K562 (cell line): ENCODE results near the gene TBC1D2. TPM values are rescaled to one million over a fixed set of nuclear protein-coding genes. Genes with fewer than 3 reads are reported as not detected.

Experiments
- ATAC-seq: fragments of 200-7000 bp; cut with Tn5 transposase; 3 replicates; pipeline ENCODE4 v1.9.1; 2020; ENCODE audit warnings: moderate library complexity
- BruUV-seq: library from RNA; stranded (reverse); fragments of 400-500 nt; replicated peaks from 2 replicates; lab custom pipeline; 2021; lab: Mats Ljungman, UMichigan
- CTCF ChIA-PET: fragments of 300-600 bp; formaldehyde crosslinking; extraction: SDS; loops from one replicate; lab custom pipeline; 2021; ENCODE audit warnings: low intra/inter-chr PET ratio; lab: Yijun Ruan, JAX
- POLR2A ChIA-PET: fragments of 300-600, 350-650 bp; sonication (Branson Sonifier 250); formaldehyde crosslinking; extraction: SDS; loops from one replicate; lab custom pipeline; 2021; ENCODE audit warnings: antibody characterized with exemption, inconsistent platforms; lab: Yijun Ruan, JAX
- DNase-seq, 4 experiments: peaks; one replicate each; pipeline versions ENCODE4 v3.0.0 to v3.0.0-alpha.2; 2011 to 2018; ENCODE audit warnings: low spot score in 3 of 4, mixed read lengths in 3 of 4; ENCODE audit errors: extremely low read depth in 1 of 4
- FAIRE-seq: peaks from 2 replicates; lab custom pipeline; 2011; peaks lifted over from hg19 to GRCh38; lab: Jason Lieb, UNC
- H2AFZ ChIP-seq: 2 replicates; pipeline ENCODE4 v1.6.0; 2011; ENCODE audit warnings: low read depth, low read length, control low read depth, inconsistent platforms
- H3K27ac ChIP-seq: fragments of 200-600 bp; 3 replicates; pipeline ENCODE4 v1.8.0; 2011; ENCODE audit warnings: low read depth, mild to moderate bottlenecking, control low read depth, inconsistent platforms, low read length, moderate library complexity, mixed read lengths; ENCODE audit errors: extremely low read depth
- H3K27me3 ChIP-seq, 2 experiments: fragments of 300-600 bp in 1 of 2; 2 replicates in 1 of 2; 3 replicates in 1 of 2; pipeline versions ENCODE4 v1.6.0 to v1.8.0; 2011; ENCODE audit warnings: inconsistent platforms in 2 of 2, low read length in 2 of 2, mild to moderate bottlenecking in 1 of 2, mixed read lengths in 1 of 2, moderate library complexity in 1 of 2; ENCODE audit not compliant: control insufficient read depth in 2 of 2, insufficient read depth in 2 of 2
- H3K36me3 ChIP-seq: fragments of 300-600 bp; 3 replicates; pipeline ENCODE4 v1.8.0; 2011; ENCODE audit warnings: mild to moderate bottlenecking, low read length, inconsistent platforms; ENCODE audit not compliant: control insufficient read depth, insufficient read depth
- H3K4me1 ChIP-seq, 2 experiments: fragments of 200-600 bp in 1 of 2; replicated peaks in 1 of 2; 2 replicates in 1 of 2; 3 replicates in 1 of 2; pipeline versions ENCODE4 v1.5.1 to v1.8.0; 2011; ENCODE audit warnings: inconsistent platforms in 2 of 2, low read length in 2 of 2, mild to moderate bottlenecking in 1 of 2, mixed read lengths in 1 of 2, moderate library complexity in 1 of 2; ENCODE audit not compliant: control insufficient read depth in 2 of 2, insufficient read depth in 2 of 2
- H3K4me2 ChIP-seq: 2 replicates; pipeline ENCODE4 v1.6.1; 2011; ENCODE audit warnings: low read length, control low read depth, inconsistent platforms, mixed read lengths; ENCODE audit not compliant: insufficient read depth
- H3K4me3 ChIP-seq: fragments of 200-600 bp; sonication (generic), shearing (Covaris generic); 2 replicates; pipeline ENCODE4 v1.5.1; 2016; ENCODE audit warnings: control low read depth, inconsistent platforms
- H3K79me2 ChIP-seq: fragments of 200-600 bp; 3 replicates; pipeline ENCODE4 v1.8.0; 2011; ENCODE audit warnings: low read length, inconsistent platforms; ENCODE audit not compliant: control insufficient read depth, insufficient read depth
- H3K9ac ChIP-seq, 2 experiments: 2 replicates each; pipeline versions ENCODE4 v1.6.0 to v1.6.1; 2011; ENCODE audit warnings: low read depth in 2 of 2, low read length in 2 of 2, control low read depth in 1 of 2, inconsistent platforms in 1 of 2, mild to moderate bottlenecking in 1 of 2, mixed read lengths in 1 of 2; ENCODE audit not compliant: insufficient read depth in 1 of 2
- H3K9me1 ChIP-seq: one replicate; pipeline ENCODE4 v1.6.0; 2011; ENCODE audit warnings: inconsistent platforms, mild to moderate bottlenecking, low read length, moderate library complexity; ENCODE audit not compliant: control insufficient read depth, insufficient read depth
- H3K9me3 ChIP-seq: replicated peaks from 2 replicates; pipeline ENCODE4 v1.5.1; 2011; ENCODE audit warnings: low read depth, low read length, inconsistent platforms; ENCODE audit not compliant: control insufficient read depth, insufficient read depth
- H4K20me1 ChIP-seq: replicated peaks from 2 replicates; pipeline ENCODE4 v1.6.1; 2011; ENCODE audit warnings: low read length, inconsistent platforms, mixed read lengths; ENCODE audit not compliant: control insufficient read depth, insufficient read depth
- SAP30 ChIP-seq: fragments of 200-600 bp; sonication (generic); IDR thresholded peaks from 2 replicates; pipeline ENCODE4 v1.6.1; 2012; ENCODE audit warnings: borderline replicate concordance, low read depth, mild to moderate bottlenecking, moderate library complexity, low read length, control low read depth, inconsistent platforms; ENCODE audit not compliant: insufficient read depth, poor library complexity, severe bottlenecking
- SRSF9 ChIP-seq: fragments of 200-400 bp; formaldehyde crosslinking; IDR thresholded peaks from 2 replicates; pipeline ENCODE4 v1.6.1; 2017; ENCODE audit warnings: low read depth, low read length, borderline replicate concordance
- ZNF197 ChIP-seq: fragments of 200-800 bp; sonication (Bioruptor generic); IDR thresholded peaks from 2 replicates; pipeline ENCODE4 v1.6.1; 2016; ENCODE audit warnings: low read depth, missing genetic modification characterization, missing compliant biosample characterization
- ZNF398 ChIP-seq: fragments of 250-450 bp; sonication (Bioruptor Pico); IDR thresholded peaks from 2 replicates; pipeline ENCODE4 v1.8.0; 2021; ENCODE audit warnings: moderate library complexity, mild to moderate bottlenecking, inconsistent platforms
- WGBS: fragments of 100-300 bp; shearing (Covaris generic); methylation state at CpG from one replicate; pipeline ENCODE4 v1.1.6; 2016; ENCODE audit warnings: low coverage, mixed read lengths; ENCODE audit not compliant: insufficient coverage; ENCODE audit errors: missing lambda C conversion rate; 5-methylcytosine and 5-hydroxymethylcytosine counted together
- in situ Hi-C: fragments of 300-500 bp; cut with MboI; formaldehyde crosslinking; loops from 4 replicates; pipeline ENCODE4 v1.15.0; 2018; ENCODE audit warnings: inconsistent platforms, mixed read lengths
- intact Hi-C: fragments of 100-400 bp; cut with micrococcal nuclease; formaldehyde crosslinking; loops from 2 replicates; pipeline ENCODE4 v1.14.2; 2022
- polyA plus RNA-seq, 8 experiments: library from polyadenylated mRNA; depleted of rRNA in 4 of 8; stranded (reverse) in 5 of 8; unstranded in 3 of 8; fragments of >200 nt; fragmentation: Nextera tagmentation in 2 of 8; fragmentation: Illumina TruSeq in 1 of 8; extraction: Ambion mirVana in 2 of 8; extraction: Trizol in 1 of 8; gene quantifications; 2 replicates each; pipeline versions ENCODE4 v1.2.1 to v1.2.3, GENCODE V29; 2011 to 2014; ENCODE audit warnings: inconsistent platforms in 1 of 8, missing spikeins in 1 of 8
- total RNA-seq, 7 experiments: library from RNA; depleted of rRNA in 6 of 7; stranded (reverse); fragments of >200 nt in 6 of 7; fragmentation: Illumina TruSeq in 2 of 7; extraction: Trizol in 2 of 7; gene quantifications; 2 replicates each; pipeline versions ENCODE4 v1.2.1 to v1.2.3, GENCODE V29; 2011 to 2021; ENCODE audit warnings: low replicate concordance in 1 of 7

TBC1D2 gene
- total and polyA plus RNA-seq, 9 of the 15 experiments (the other 6 are each of a cell fraction or from before 2014, with no cell fraction given), result 0.10 to 7.0 (median 2.5) TPM

- intact Hi-C loops, result no loop called here
- peaks cover 24 to 25% of the 10 kb centered on the region in 2 experiments; a peak in 4 of 5 replicates for H3K4me1 ChIP-seq
- peaks cover 40% of the 10 kb centered on the region; the same call in 2 of the 3 replicates for H3K36me3 ChIP-seq
- DNase-seq, result no peak
- no peak overlapping the region for H2AFZ ChIP-seq
- no peaks in the 10 kb centered on the region for H4K20me1 ChIP-seq
- H3K27me3 ChIP-seq, result no peaks in the 10 kb centered on the region
- H3K4me2 ChIP-seq, result no peak overlapping the region
- H3K79me2 ChIP-seq, result no peaks in the 10 kb centered on the region
- no peak for TF ChIP-seq ZNF197 (CRISPR knock-in tag)
- TF ChIP-seq SRSF9, result no peak
- no peak for TF ChIP-seq ZNF398 (CRISPR knock-in tag)
- no peak for TF ChIP-seq SAP30
- POLR2A ChIA-PET, result interaction anchor here (0.5 to 2.8 kb wide), 2 partner anchors 10 to 1051 kb away, joined by 3 to 18 read pairs; no protein-coding TSS in a partner anchor
- FAIRE-seq, result no peak
- WGBS, result 88% methylated on average over 6 of the region's 6 CpGs
- H3K9ac ChIP-seq, result no peak overlapping the region; a peak in 1 of 4 replicates
- no TSS peak for BruUV-seq
- no peak overlapping the region for H3K4me3 ChIP-seq
- H3K9me1 ChIP-seq, result no peaks in the 10 kb centered on the region
- ATAC-seq, result peak; percentile 14; the same call in 1 of the 3 replicates
- CTCF ChIA-PET, result no interaction called here
- H3K27ac ChIP-seq, result no peak overlapping the region
- no peaks in the 10 kb centered on the region for H3K9me3 ChIP-seq
- in situ Hi-C loops, result no loop called here
Observed at GRCh38 chr9:98230789-98231188, 24.7 kb downstream of the TBC1D2 start.
